HG03045 (cell line): ENCODE results near the gene PNPLA5.

Experiments
- ATAC-seq: cut with Tn5 transposase; IDR thresholded peaks from one replicate; pipeline ENCODE4 v1.9.1; 2021; ENCODE audit warnings: mild to moderate bottlenecking, moderate library complexity; ENCODE audit not compliant: unreplicated experiment

The PNPLA5 gene

DNA sequence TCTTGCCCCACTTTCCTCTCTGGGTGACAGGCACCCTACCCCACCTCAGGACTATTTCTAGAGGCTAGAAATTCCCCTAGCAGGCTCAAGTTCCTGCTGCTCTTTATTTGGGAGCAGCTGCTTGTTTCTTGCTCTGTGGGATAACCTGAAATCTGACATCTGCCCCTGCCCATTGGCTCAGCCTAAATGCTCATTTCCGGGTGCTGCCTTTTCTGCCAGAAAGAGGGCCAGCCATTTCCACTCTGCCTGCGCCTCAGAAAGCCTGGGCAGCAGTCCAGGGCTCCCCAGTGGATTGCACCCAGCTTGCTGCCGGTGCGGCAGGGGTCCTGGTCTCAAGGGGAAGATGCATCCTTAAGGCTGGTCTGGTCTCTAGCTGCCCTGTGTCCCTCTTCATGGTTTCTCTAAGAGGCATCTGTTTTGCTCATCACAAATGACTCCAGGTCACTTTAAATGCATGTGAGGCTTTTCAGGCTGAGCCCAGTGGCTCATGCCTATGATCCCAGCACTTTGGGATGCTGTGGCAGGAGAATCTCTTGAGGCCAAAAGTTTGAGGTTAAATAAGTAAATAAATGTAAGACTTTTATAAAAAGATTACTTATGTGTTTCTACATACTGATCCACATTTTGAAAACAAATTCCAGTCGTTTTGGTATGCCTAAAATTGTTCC, 10.3 kb upstream of the PNPLA5 start:
- no peak for ATAC-seq

- ATAC-seq, result no peak
Measured at GRCh38 chr22:43900206-43900605, 8.4 kb upstream of the PNPLA5 start.

- no peak for ATAC-seq
Measured at GRCh38 chr22:43897751-43898261, 6.0 kb upstream of the PNPLA5 start.

DNA sequence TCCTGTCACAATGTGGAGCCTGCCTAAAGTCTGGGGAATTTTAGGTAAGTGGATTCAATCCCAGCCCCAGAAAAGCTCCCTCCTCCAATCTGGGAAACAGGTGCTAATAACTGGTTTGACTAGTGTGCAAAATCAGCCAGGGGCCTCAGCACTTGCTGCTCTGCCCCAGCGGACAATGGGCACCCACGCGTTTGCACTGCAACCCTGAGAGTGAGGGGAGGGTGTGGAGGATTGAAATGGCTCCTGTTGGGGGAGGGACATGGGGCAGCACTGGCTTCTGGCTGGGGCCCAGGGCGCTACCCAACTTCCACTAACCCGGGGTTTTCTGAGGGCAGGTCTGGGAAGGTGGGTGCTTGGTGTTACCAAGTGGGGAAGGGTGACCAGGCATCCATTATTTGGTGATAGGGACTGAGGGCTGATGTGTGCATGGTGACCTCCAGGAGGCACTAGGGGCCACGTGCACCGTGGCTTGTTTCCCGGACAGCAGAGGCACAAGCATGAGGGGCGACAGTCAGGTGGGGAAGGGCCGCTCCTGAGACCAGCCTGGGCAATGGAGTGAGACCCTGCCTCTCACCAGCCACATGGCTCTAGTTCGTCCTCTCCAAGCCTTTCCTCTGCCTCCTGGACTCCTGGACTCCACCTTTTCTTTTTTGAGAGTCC, 4.3 kb upstream of the PNPLA5 start:
- no peak for ATAC-seq

DNA sequence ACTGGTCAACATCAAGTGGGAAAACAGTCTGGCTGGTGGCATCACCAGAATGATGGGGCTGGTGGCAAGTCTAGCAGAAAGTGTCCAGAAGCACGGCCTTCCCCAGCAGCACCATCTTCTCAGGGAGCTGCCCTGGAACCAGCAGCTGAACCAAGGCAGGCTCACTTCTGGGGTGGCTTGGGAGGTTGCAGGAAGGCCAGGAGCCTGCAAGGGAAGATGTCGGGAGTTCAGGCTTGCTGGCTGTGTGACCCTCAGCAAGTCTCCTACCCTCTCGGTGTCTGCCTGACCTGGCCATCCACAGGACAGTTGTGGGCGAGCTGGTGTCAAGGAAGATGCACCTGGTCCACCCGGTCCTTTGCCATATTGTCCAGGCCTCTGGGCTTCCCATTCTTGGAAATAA, 2.3 kb upstream of the PNPLA5 start:
- no peak for ATAC-seq

GRCh38 chr22:43893266-43893665, 1.5 kb upstream of the PNPLA5 start:
- ATAC-seq, result no peak

DNA sequence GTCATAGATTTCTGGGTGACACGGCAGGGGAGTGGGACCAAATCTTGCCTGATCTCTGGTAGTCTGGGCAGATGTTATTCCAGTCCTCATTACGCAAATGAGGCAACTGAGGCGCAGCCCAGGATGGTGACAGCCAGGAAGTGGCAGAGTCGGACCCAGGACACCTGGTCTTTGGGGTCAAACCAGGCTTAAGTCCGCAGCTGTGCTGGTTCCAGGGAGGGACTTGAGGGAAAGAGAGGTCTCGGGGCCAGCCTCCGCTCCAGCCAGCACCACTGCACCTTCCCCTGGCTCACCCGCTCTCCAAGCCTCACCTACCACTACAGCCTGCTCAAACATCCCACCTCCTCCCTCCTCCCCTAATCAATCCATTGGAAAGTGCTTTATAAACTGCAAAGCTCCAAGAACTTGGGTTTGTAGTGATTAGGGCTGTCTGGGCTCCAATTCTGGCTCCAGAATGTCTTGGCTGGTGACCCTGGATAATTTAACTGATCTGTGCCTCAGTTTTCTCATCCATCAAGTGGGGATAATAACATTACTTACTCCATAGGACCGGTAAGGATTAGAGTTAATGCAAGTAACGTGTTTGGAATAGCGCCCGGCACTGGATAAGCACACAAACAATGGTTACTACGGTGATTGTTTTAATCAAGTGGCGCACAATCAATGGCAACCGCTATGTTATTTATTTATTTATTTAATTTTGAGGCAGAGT, 526 bp upstream of the PNPLA5 start:
- ATAC-seq, result no peak

- ATAC-seq, result no peak
Measured at GRCh38 chr22:43890901-43891331, 897 bp downstream of the PNPLA5 start.

DNA sequence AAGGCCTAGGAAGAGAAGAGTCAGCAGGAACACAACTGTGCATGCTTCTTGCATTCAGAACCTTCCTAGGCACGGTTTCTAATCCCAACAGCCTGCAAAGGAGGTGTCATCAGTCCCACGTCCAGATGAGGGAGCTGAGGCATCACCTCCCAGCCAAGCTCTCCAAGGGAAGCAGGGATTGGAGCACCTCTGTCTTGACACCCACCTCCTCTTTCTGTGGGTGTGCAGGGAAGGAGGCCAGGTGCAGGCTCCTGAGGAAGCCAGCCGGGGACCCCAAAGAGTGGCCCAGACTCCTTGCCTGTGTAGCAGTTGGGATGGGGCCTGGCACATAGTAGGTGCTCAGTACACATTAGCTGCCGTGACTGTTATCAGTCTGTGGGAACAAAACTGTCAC, 2.0 kb downstream of the PNPLA5 start:
- no peak for ATAC-seq

DNA sequence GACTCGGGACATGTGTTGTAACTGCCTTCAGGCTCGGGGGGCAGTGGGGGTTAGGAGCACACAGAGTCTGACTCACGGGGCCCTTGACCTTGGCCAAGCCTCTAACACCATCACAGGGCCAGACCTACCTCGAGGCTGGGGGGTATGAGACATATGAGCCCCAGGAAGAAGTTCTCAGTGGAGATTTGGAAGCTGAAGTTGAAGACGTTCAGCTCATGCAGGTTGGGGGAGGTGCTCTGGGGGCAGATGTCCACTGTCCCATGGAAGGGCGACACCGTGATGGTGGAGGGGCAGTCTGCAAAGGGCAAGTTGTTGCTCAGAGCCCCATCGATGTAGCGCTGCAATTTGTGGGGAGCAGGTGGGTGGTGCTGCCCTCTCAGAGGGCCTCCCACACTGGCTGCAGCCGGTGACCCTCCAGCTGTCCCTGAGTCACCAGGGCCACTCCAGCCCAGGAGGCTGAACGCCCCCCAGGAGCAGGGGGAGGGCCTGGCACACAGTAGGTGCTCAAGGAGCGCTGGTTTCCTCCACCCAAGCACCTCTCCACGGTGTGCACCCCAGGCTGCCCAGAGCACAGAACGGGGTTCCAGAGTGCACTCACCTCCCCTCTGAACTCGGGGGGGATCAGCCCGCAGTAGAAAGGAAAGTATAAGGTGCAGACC, 2.5 kb downstream of the PNPLA5 start:
- ATAC-seq, result no peak

DNA sequence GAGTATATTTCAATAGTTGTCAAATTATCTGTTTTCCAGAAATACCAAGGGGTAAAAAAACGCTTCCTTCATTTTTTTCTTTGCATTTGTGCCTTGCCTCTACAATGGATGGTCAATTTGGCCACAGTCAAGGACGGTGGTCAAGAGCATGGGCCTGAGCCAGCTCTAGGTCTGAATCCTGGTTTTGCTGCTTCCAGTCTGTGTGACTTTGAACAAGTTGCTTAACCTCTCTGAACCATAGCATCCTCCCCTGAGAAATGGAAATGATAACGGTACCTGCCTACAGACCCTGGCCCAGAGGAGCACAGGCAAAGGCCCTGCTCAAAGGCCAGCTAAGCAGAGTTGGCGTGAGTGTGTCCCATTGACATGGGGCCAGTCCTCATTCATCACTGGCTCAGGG, 3.1 kb downstream of the PNPLA5 start:
- no peak for ATAC-seq

- ATAC-seq, result no peak
Measured at GRCh38 chr22:43887391-43887790, 4.4 kb downstream of the PNPLA5 start.

- no peak for ATAC-seq
Measured at GRCh38 chr22:43886231-43886630, 5.6 kb downstream of the PNPLA5 start.

GRCh38 chr22:43885786-43886185, 6.0 kb downstream of the PNPLA5 start:
- ATAC-seq, result no peak

DNA sequence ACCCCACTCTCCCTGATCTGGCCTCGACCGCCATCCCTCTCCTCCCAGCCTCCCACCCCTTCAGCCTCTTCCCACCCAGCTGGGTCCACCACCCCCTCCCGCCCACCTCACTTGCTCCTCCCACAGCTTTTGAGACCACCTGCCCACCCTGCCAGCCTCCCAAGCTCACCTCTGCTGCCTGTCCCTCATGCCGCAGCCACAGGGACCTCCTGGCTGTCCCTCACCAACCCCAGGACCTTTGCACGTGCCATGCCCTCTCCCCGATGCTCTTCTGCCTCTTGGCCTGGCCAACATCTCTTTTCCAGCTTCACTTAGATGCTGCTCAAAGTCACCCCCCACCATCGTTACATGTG, 6.5 kb downstream of the PNPLA5 start:
- no peak for ATAC-seq

DNA sequence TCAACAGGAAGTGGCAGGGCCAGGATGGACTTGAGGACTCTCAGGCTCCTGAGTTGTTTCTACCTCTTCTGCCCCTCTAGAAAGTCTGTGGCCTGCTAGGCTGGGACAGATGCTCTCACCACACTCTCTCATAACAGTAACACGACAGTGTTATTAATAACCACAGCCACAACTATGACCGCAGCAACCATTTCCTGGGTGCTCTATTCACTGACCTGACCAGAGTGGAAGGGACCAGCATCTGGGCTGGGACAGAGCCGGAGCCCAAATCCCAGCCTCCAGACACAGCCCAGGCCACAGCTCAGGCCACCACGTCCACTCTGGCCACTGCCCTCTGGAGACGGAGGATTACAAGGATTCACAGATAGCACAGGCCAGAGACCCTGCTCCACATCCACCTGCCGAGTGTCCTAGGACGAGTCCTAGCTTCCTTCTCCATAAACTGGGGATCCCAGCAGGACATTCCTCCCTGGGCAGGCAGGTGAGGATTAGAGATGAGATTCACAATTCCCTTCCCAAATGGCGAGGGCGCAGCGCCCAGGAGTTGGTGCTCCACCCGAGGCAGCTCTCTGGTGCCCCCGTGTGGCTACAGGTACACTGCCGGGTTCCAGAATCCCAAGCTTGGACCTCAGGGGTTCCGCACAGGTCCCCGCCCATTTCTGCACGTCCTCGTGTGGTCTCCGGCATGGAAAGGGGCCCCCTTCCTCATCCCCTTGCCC, 7.1 kb downstream of the PNPLA5 start:
- peak; percentile 77 for ATAC-seq

- no peak for ATAC-seq
Measured at GRCh38 chr22:43883719-43884415, 7.9 kb downstream of the PNPLA5 start.

DNA sequence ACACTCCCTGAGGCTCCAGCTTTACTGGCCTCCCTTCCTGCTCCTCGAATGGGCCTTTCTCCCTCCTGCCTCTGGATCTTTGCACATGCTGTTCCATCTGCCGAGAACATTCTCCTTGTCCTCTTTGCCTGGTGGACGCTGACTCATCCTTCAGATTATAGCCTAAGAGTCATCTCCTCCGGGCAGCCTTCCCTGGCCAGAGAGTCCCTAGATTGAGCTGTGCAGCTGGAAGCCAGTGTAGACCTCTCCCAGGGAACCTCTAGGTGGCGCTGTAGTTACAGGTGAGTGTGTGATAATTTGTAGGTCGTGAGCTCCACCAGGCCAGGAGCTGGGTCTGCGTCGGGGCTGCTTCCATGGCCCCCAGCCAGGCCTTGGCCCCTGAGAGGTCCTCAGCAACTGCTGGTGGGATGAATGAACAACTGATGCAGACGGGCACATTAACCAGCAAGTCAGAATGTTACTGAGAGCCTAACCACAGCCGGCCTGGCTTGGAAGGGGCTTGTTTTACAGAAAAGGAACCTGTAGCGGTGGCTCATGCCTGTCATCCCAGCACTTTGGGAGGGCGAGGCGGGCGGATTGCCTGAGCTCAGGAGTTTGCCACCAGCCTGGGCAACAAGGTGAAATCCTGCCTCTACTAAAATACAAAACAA, 8.7 kb downstream of the PNPLA5 start:
- ATAC-seq, result no peak

DNA sequence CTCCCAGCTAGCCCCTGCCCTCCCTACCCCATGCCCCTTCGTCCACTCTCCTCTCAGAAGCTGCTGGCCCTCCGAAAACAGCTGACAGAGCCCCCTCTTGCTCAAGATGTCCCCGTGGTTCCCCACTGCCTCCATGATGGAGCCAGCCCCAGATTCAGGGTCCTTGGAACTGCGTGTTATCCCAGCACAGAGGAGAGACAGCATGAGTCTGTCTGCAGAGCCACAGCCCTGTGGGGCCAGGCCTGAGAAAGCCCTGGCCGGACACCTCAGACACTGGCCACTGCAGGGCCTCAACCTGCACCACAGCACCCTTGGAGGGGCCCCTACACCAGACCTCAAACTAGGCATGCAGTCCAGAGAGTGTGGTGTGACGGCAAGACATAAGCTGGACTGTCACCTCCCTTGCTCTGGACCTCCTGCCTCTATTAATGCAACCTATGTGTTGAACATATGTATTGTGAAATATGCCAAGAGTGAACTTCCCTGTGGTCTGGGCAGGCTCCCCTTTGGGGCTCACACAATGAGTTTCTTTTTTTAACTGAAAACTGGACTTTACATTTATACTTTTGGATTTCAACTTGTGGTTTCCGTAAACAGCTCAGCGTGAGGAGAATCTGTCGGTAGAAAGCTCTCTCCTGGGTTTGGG, 9.6 kb downstream of the PNPLA5 start:
- ATAC-seq, result no peak
